SK-N-SH (cell line): ENCODE measurements around the gene TTC21B. TPM values are rescaled to one million over a fixed set of nuclear protein-coding genes. Genes with fewer than 3 reads are reported as not detected.

Experiments used
- CTCF ChIA-PET: fragments of 300-600, 350-600 bp; formaldehyde crosslinking; extraction: SDS; loops from one replicate; lab custom pipeline; 2021; lab: Yijun Ruan, JAX
- POLR2A ChIA-PET: fragments of 350-600 bp; sonication (Branson Sonifier 250); formaldehyde crosslinking; extraction: SDS; loops from one replicate; lab custom pipeline; 2020; ENCODE audit warnings: antibody characterized with exemption, inconsistent platforms; lab: Yijun Ruan, JAX
- DNase-seq: peaks from one replicate; pipeline ENCODE4 v3.0.0; 2012
- H2AFZ ChIP-seq: fragments of 200-600 bp; sonication (generic); 2 replicates; pipeline ENCODE4 v1.8.1; 2016; ENCODE audit warnings: antibody characterized with exemption, mild to moderate bottlenecking, low read depth
- H3F3A ChIP-seq: fragments of 200-600 bp; sonication (generic); replicated peaks from 2 replicates; pipeline ENCODE3; 2016; ENCODE audit warnings: antibody characterized with exemption, mild to moderate bottlenecking; ENCODE audit not compliant: insufficient read depth
- H3K27ac ChIP-seq, 2 experiments: fragments of 200-500 bp in 1 of 2; fragments of 200-600 bp in 1 of 2; sonication (Bioruptor generic) in 1 of 2; sonication (generic), shearing (Covaris generic) in 1 of 2; 2 replicates each; pipeline versions ENCODE4 v1.5.1 to v1.6.1; 2014 to 2016; ENCODE audit warnings: low read depth in 2 of 2, inconsistent platforms in 1 of 2, low read length in 1 of 2, mild to moderate bottlenecking in 1 of 2, mixed read lengths in 1 of 2
- H3K27me3 ChIP-seq: fragments of 200-600 bp; sonication (generic), shearing (Covaris generic); 2 replicates; pipeline ENCODE4 v1.6.1; 2016; ENCODE audit warnings: mixed run types; ENCODE audit not compliant: insufficient read depth
- H3K36me3 ChIP-seq, 2 experiments: fragments of 200-500 bp in 1 of 2; fragments of 200-600 bp in 1 of 2; sonication (Bioruptor generic) in 1 of 2; sonication (generic) in 1 of 2; replicated peaks in 1 of 2; 2 replicates each; pipeline versions ENCODE3 to v1.5.1; 2014 to 2016; ENCODE audit warnings: low read length in 1 of 2, mild to moderate bottlenecking in 1 of 2; ENCODE audit not compliant: insufficient read depth in 2 of 2, control insufficient read depth in 1 of 2
- H3K4me1 ChIP-seq, 2 experiments: fragments of 200-500 bp in 1 of 2; fragments of 200-600 bp in 1 of 2; sonication (Bioruptor generic) in 1 of 2; sonication (generic), shearing (Covaris generic) in 1 of 2; 2 replicates each; pipeline versions ENCODE4 v1.5.1 to v1.6.1; 2014 to 2016; ENCODE audit warnings: low read depth in 1 of 2, low read length in 1 of 2, mixed run types in 1 of 2; ENCODE audit not compliant: insufficient read depth in 2 of 2, control insufficient read depth in 1 of 2
- H3K4me2 ChIP-seq: fragments of 200-600 bp; sonication (generic), shearing (Covaris generic); 2 replicates; pipeline ENCODE4 v1.6.1; 2017; ENCODE audit warnings: mixed run types
- H3K4me3 ChIP-seq, 2 experiments: fragments of 200-500 bp in 1 of 2; fragments of 200-600 bp in 1 of 2; sonication (Bioruptor generic) in 1 of 2; sonication (generic), shearing (Covaris generic) in 1 of 2; 2 replicates each; pipeline versions ENCODE4 v1.5.1 to v1.8.1; 2014 to 2016; ENCODE audit warnings: low read depth in 2 of 2, inconsistent platforms in 1 of 2, low read length in 1 of 2, mild to moderate bottlenecking in 1 of 2, mixed read lengths in 1 of 2, moderate library complexity in 1 of 2
- H3K79me2 ChIP-seq: fragments of 200-600 bp; sonication (generic); 2 replicates; pipeline ENCODE4 v1.8.1; 2017; ENCODE audit warnings: mild to moderate bottlenecking; ENCODE audit not compliant: insufficient read depth
- H3K9ac ChIP-seq: fragments of 200-600 bp; sonication (generic); 2 replicates; pipeline ENCODE4 v1.6.1; 2017; ENCODE audit warnings: mixed run types
- H3K9me2 ChIP-seq: fragments of 200-600 bp; sonication (generic); 2 replicates; pipeline ENCODE4 v1.6.1; 2017; ENCODE audit warnings: mixed run types
- H3K9me3 ChIP-seq: fragments of 200-600 bp; sonication (generic); 2 replicates; pipeline ENCODE4 v1.6.1; 2017; ENCODE audit warnings: mixed run types, mild to moderate bottlenecking, moderate library complexity
- H4K20me1 ChIP-seq: fragments of 200-600 bp; sonication (generic); 2 replicates; pipeline ENCODE4 v1.6.1; 2017; ENCODE audit warnings: mild to moderate bottlenecking, mixed run types; ENCODE audit not compliant: insufficient read depth
- FOSL2 ChIP-seq: IDR thresholded peaks from 2 replicates; pipeline ENCODE4 v1.4.0; 2012; ENCODE audit warnings: low read depth, mild to moderate bottlenecking, moderate library complexity, borderline replicate concordance
- FOXM1 ChIP-seq: IDR thresholded peaks from 2 replicates; pipeline ENCODE4 v1.4.0; 2012; ENCODE audit warnings: low read depth, mild to moderate bottlenecking
- GATA2 ChIP-seq: sonication (generic); formaldehyde crosslinking; IDR thresholded peaks from 2 replicates; pipeline ENCODE4 v1.5.0; 2020; ENCODE audit warnings: mild to moderate bottlenecking, missing genetic modification reagents
- JUND ChIP-seq: IDR thresholded peaks from 2 replicates; pipeline ENCODE4 v1.4.0; 2012
- MXI1 ChIP-seq: IDR thresholded peaks from 2 replicates; pipeline ENCODE4 v1.6.1; 2012; ENCODE audit warnings: mild to moderate bottlenecking, low read depth, low read length, improper control_type of control experiment
- SMC3 ChIP-seq: IDR thresholded peaks from 2 replicates; pipeline ENCODE4 v1.6.1; 2012; ENCODE audit warnings: low read depth, low read length, improper control_type of control experiment
- TCF12 ChIP-seq: IDR thresholded peaks from 2 replicates; pipeline ENCODE4 v1.4.0; 2012
- TEAD4 ChIP-seq: IDR thresholded peaks from 2 replicates; pipeline ENCODE4 v1.4.0; 2012; ENCODE audit warnings: mild to moderate bottlenecking, borderline replicate concordance; ENCODE audit not compliant: insufficient read depth
- WGBS: methylation state at CpG from one replicate; pipeline ENCODE4 v1.1.6; 2017; ENCODE audit warnings: low lambda C conversion rate; 5-methylcytosine and 5-hydroxymethylcytosine counted together
- polyA plus RNA-seq, 3 experiments: library from polyadenylated mRNA; depleted of rRNA; stranded (reverse); fragments of >200 nt; gene quantifications; 2 replicates each; pipeline ENCODE4 v1.2.3, GENCODE V29; 2012
- TF ChIP-seq, protein P1 (sequence below): fragments of 200-600 bp; sonication (generic); IDR thresholded peaks from 2 replicates; pipeline ENCODE4 v1.6.1; 2017; ENCODE audit warnings: antibody characterized with exemption, mild to moderate bottlenecking, moderate library complexity
- TF ChIP-seq, protein P2 (sequence below): fragments of 150-350 bp; IDR thresholded peaks from 2 replicates; pipeline ENCODE4 v1.6.1; 2016; ENCODE audit warnings: mild to moderate bottlenecking, low read depth, low read length
- TF ChIP-seq, protein P3 (sequence below): IDR thresholded peaks from 2 replicates; pipeline ENCODE4; 2012
- TF ChIP-seq, protein P4 (sequence below): IDR thresholded peaks from 2 replicates; pipeline ENCODE4 v1.6.1; 2012; ENCODE audit warnings: mild to moderate bottlenecking, low read depth, low read length, moderate library complexity

The TTC21B gene
- polyA plus RNA-seq, 1 of the 3 experiments (the other 2 are of a cell fraction) = 10.1 TPM

- TF ChIP-seq, protein P1, sequence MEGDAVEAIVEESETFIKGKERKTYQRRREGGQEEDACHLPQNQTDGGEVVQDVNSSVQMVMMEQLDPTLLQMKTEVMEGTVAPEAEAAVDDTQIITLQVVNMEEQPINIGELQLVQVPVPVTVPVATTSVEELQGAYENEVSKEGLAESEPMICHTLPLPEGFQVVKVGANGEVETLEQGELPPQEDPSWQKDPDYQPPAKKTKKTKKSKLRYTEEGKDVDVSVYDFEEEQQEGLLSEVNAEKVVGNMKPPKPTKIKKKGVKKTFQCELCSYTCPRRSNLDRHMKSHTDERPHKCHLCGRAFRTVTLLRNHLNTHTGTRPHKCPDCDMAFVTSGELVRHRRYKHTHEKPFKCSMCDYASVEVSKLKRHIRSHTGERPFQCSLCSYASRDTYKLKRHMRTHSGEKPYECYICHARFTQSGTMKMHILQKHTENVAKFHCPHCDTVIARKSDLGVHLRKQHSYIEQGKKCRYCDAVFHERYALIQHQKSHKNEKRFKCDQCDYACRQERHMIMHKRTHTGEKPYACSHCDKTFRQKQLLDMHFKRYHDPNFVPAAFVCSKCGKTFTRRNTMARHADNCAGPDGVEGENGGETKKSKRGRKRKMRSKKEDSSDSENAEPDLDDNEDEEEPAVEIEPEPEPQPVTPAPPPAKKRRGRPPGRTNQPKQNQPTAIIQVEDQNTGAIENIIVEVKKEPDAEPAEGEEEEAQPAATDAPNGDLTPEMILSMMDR = no peak
Observed at GRCh38 chr2:165872101-165872791, 81.3 kb downstream of the TTC21B start (continued).

DNA sequence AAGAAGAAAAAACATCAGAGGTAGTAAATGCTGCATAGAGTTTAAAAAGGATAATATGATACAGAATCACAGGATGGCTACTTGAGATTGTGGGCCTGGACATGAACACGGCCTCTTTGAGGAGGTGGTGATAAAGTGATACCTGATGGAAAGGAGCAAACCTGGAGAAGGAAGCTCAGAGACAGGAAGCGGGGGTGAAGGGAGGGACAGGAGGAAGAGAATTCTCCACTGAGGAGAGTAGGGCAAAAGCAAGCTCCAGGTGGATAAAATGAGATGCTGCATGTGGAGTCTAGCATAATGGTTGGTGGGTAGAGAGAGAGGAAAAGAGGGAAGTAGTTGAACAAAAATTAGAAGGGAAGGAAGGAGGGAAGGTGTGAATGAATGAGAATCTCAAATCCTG is 82.6 kb downstream of the TTC21B start:
- H3K4me1 ChIP-seq = peaks cover 0 to 9% of the 10 kb centered on the region in 2 experiments; a peak in 2 of 4 replicates
- H3K4me2 ChIP-seq = no peak overlapping the region
- H3F3A ChIP-seq = no peaks in the 10 kb centered on the region
- H3K27me3 ChIP-seq = no peaks in the 10 kb centered on the region
- no peaks in the 10 kb centered on the region for H3K9me3 ChIP-seq
- DNase-seq = no peak
- no peaks in the 10 kb centered on the region for H3K9me2 ChIP-seq
- no peak overlapping the region for H3K4me3 ChIP-seq
- H3K36me3 ChIP-seq = peaks cover 0 to 21% of the 10 kb centered on the region in 2 experiments
- H3K27ac ChIP-seq = no peak overlapping the region
- H2AFZ ChIP-seq = no peak overlapping the region
- POLR2A ChIA-PET = no interaction called here
- no peaks in the 10 kb centered on the region for H4K20me1 ChIP-seq
- no peaks in the 10 kb centered on the region for H3K79me2 ChIP-seq
- WGBS = 98% methylated on average over 2 of the region's 2 CpGs
- TF ChIP-seq FOSL2 (no peak), TEAD4 (no peak), FOXM1 (no peak), MXI1 (no peak), GATA2 (no peak), SMC3 (no peak), TCF12 (no peak), JUND (no peak)
- TF ChIP-seq, protein P2, sequence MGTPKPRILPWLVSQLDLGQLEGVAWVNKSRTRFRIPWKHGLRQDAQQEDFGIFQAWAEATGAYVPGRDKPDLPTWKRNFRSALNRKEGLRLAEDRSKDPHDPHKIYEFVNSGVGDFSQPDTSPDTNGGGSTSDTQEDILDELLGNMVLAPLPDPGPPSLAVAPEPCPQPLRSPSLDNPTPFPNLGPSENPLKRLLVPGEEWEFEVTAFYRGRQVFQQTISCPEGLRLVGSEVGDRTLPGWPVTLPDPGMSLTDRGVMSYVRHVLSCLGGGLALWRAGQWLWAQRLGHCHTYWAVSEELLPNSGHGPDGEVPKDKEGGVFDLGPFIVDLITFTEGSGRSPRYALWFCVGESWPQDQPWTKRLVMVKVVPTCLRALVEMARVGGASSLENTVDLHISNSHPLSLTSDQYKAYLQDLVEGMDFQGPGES = no peak
- TF ChIP-seq, protein P3, sequence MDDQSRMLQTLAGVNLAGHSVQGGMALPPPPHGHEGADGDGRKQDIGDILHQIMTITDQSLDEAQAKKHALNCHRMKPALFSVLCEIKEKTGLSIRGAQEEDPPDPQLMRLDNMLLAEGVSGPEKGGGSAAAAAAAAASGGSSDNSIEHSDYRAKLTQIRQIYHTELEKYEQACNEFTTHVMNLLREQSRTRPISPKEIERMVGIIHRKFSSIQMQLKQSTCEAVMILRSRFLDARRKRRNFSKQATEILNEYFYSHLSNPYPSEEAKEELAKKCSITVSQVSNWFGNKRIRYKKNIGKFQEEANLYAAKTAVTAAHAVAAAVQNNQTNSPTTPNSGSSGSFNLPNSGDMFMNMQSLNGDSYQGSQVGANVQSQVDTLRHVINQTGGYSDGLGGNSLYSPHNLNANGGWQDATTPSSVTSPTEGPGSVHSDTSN = no peak
- TF ChIP-seq, protein P4, sequence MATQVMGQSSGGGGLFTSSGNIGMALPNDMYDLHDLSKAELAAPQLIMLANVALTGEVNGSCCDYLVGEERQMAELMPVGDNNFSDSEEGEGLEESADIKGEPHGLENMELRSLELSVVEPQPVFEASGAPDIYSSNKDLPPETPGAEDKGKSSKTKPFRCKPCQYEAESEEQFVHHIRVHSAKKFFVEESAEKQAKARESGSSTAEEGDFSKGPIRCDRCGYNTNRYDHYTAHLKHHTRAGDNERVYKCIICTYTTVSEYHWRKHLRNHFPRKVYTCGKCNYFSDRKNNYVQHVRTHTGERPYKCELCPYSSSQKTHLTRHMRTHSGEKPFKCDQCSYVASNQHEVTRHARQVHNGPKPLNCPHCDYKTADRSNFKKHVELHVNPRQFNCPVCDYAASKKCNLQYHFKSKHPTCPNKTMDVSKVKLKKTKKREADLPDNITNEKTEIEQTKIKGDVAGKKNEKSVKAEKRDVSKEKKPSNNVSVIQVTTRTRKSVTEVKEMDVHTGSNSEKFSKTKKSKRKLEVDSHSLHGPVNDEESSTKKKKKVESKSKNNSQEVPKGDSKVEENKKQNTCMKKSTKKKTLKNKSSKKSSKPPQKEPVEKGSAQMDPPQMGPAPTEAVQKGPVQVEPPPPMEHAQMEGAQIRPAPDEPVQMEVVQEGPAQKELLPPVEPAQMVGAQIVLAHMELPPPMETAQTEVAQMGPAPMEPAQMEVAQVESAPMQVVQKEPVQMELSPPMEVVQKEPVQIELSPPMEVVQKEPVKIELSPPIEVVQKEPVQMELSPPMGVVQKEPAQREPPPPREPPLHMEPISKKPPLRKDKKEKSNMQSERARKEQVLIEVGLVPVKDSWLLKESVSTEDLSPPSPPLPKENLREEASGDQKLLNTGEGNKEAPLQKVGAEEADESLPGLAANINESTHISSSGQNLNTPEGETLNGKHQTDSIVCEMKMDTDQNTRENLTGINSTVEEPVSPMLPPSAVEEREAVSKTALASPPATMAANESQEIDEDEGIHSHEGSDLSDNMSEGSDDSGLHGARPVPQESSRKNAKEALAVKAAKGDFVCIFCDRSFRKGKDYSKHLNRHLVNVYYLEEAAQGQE = no peak
- TF ChIP-seq, all 33 proteins: peak for 0
- CTCF ChIA-PET = interaction anchor here (0.7 to 1.3 kb wide), 4 partner anchors 11 to 632 kb away, joined by 3 to 4 read pairs (median 3); partner anchors contain the start of gene SCN2A
- H3K9ac ChIP-seq = no peak overlapping the region
